Brain microvascular endothelial cell (primary cell): ENCODE measurements around the gene SYCE3.

Source experiments
- DNase-seq: peaks from one replicate; pipeline ENCODE4 v3.0.0-alpha.2; 2020
- H3K27ac ChIP-seq: fragments of 250-450 bp; sonication (Bioruptor Pico); 2 replicates; pipeline ENCODE4 v1.5.1; 2020; ENCODE audit warnings: mild to moderate bottlenecking, moderate library complexity
- H3K27me3 ChIP-seq: fragments of 250-450 bp; sonication (Bioruptor Pico); replicated peaks from 2 replicates; pipeline ENCODE4 v1.5.1; 2020; ENCODE audit warnings: mild to moderate bottlenecking
- H3K36me3 ChIP-seq: fragments of 250-450 bp; sonication (Bioruptor Pico); replicated peaks from 2 replicates; pipeline ENCODE4 v1.5.1; 2020; ENCODE audit warnings: mild to moderate bottlenecking
- H3K4me3 ChIP-seq: 2 replicates; pipeline ENCODE4 v1.5.1; 2011; ENCODE audit warnings: low read depth, mild to moderate bottlenecking, control low read depth, low read length, moderate library complexity
- in situ Hi-C: cut with HindIII; loops from 2 replicates; pipeline ENCODE4 v1.10.0; 2017; ENCODE audit warnings: low sequenced_read_pairs, low pct_ligation_motif_present
- TF ChIP-seq, protein P1 (sequence below): IDR thresholded peaks from 2 replicates; pipeline ENCODE4 v1.5.1; 2011; ENCODE audit warnings: low read depth, mild to moderate bottlenecking, moderate library complexity, low read length, control low read depth, inconsistent platforms; ENCODE audit errors: missing control alignments

The SYCE3 gene

DNA sequence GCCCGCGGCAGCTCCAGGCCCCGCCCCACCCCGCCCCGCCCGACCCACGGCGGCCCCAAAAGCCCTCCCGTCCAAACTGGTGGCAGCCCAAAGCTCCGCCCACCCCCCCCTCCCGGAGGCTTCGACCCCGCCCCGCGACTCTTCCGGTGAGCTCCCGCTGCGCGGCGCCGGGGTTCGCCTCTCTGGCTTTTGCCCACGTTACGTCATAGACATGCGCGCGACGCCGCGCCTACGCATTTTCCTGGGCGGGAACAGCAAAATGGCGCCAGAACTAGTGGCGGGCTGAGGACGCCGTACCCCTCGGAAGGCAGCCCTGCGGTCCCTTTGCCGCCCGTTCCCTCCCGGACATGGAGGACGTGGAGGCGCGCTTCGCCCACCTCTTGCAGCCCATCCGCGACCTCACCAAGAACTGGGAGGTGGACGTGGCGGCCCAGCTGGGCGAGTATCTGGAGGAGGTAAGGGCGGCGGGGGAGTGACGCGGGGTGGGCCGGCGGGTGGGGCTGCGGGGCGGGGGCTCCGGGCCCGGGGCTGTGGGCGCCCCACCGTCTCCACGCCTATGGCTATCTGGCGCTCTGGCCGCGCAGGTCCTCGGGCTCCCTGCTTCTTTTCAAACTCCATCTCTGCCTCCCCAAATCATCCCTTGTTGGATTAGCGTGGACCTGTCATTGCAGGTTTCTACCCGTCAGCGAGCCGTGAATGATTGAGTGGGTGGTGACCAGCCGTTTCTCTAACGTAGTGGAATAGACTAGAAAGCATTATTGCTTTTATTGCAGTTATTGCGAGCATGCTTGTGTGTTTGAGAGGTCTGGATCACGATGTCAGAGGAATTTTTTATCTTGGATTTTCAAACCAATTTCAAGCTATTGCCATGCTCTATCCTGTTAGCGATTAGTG lies 54.5 kb downstream of the SYCE3 start, which contains the start of gene NCAPH2:
NCAPH2 (plus strand) TSS at position 234 of the 894 bp plus-strand sequence; CDS start at position 348, 114 bp downstream.
- TF ChIP-seq, protein P1, sequence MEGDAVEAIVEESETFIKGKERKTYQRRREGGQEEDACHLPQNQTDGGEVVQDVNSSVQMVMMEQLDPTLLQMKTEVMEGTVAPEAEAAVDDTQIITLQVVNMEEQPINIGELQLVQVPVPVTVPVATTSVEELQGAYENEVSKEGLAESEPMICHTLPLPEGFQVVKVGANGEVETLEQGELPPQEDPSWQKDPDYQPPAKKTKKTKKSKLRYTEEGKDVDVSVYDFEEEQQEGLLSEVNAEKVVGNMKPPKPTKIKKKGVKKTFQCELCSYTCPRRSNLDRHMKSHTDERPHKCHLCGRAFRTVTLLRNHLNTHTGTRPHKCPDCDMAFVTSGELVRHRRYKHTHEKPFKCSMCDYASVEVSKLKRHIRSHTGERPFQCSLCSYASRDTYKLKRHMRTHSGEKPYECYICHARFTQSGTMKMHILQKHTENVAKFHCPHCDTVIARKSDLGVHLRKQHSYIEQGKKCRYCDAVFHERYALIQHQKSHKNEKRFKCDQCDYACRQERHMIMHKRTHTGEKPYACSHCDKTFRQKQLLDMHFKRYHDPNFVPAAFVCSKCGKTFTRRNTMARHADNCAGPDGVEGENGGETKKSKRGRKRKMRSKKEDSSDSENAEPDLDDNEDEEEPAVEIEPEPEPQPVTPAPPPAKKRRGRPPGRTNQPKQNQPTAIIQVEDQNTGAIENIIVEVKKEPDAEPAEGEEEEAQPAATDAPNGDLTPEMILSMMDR = no peak
- in situ Hi-C loops = no loop called here
- Histone ChIP-seq H3K4me3 (peak within 1 kb of the TSS; percentile 98), H3K27ac (peak within 1 kb of the TSS; percentile 63), H3K27me3 (no peaks in the 10 kb centered on the region), H3K36me3 (peaks cover 16% of the 10 kb centered on the region)
- peak; percentile 88 for DNase-seq

DNA sequence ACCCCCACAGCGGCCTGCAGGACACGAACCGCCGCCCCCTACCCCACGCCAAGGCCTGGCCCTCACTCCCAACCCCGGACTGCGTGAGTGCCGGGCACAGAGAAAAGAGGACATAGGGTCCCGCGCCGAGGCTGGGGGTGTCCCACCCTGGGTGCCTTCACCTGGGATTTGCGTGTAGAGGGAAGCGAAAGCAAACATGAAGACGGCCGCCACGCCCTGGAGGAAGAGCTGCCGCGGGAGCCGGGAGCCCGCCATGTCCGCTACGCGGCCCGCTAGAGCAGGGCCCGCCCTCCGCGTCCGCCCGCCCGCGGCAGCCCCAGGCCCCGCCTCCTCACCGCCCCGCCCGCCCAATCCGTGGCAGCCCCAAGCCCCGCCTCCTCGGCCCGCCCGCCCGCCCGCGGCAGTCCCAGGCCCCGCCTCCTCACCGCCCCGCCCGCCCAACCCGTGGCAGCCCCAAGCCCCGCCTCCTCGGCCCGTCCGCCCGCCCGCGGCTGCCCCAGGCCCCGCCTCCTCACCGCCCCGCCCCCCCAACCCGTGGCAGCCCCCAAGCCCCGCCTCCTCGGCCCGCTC lies 55.2 kb downstream of the SYCE3 start, which contains the start of gene LMF2:
LMF2 (minus strand) TSS at position 282 of the 570 bp plus-strand sequence; CDS start at position 255, 27 bp downstream.
- peaks cover 22% of the 10 kb centered on the region for H3K36me3 ChIP-seq
- DNase-seq = peak; percentile 69
- H3K27me3 ChIP-seq = no peaks in the 10 kb centered on the region
- TF ChIP-seq, protein P1 = no peak
- H3K4me3 ChIP-seq = peak within 1 kb of the TSS; percentile 98
- in situ Hi-C loops = no loop called here
- peak within 1 kb of the TSS; percentile 63 for H3K27ac ChIP-seq

DNA sequence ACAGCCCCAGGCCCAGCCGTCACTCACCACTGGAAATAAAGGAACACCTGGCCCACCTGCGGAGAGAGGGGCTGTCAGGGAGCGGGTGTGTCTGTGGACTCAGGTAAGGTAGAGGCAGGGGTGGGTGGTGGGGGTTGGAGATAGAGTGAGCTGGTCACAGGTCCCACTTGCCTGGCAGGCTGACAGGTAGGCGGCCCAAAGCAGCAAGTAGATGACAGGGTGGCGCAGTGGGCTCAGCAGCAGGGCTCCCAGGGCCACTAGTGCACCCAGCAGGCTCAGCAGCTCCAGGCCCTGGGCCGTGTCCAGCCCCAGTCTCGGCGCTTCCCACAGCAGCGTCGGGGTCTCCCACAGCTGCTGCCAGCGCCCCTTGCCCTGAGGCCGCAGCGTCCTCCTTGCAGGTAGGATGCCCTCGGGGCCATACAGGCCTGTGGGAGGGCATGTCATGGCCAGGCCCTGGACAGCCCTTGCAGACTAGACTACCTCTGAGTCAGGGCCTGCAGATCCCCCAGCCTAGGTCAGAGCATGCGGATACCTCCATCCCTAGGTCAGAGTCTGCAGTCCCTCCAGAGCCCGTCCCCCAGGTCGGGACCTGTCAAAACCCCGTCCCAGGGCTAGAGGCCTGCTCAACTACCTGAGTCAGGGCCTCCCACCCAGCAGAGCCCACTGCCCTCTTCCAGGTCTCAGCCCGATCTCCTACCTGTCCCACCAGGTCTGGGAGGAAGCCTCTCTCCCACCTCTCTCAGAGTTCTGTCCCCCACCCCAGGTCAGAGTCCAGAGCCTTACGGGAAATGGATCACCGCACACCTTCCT lies 55.9 kb downstream of the SYCE3 start:
- in situ Hi-C loops = no loop called here
- no peak for DNase-seq
- TF ChIP-seq, protein P1 = no peak
- H3K27ac ChIP-seq = peak overlapping the region; percentile 63
- peak overlapping the region; percentile 98 for H3K4me3 ChIP-seq
- peaks cover 25% of the 10 kb centered on the region for H3K36me3 ChIP-seq
- no peaks in the 10 kb centered on the region for H3K27me3 ChIP-seq

DNA sequence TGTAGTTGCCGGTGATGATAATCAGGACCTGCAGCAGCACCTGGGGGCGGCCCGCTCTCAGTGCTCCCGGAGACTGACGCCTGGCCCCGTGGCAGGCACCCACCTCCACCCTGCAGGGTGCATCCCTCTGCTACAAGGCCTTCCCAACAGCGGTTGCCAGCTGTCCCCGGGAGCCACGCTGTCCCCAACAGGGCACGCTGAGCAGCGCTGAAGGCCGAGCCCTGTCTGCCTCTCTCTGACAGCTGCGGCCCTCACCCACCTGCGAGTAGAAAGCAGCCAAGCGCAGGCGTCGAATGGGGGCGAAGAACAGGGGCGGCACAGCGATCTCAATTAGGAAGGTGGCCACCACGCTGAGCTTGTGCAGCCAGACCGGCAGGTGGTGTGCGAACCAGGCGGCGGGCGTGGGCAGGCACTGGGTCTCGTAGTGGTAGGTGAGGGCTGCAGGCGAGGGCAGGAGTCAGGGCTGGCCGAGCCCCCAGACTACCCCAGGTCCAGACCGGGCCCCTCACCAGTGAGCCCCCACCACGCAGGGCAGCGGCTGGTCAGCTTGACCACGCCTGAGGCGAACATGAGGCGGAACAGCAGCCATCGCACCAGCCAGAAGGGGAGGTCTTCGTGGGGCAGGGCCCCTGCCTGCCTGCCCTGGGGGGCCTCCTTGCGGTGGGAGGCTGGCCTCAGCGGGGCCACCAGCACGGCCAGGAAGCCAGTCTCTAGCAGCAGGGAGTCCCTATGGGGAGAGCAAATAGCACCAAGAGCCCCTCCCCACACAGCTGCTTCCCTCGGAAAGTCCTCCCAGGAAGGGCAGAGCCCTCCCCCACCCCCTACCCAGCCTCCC lies 56.7 kb downstream of the SYCE3 start:
- no peaks in the 10 kb centered on the region for H3K27me3 ChIP-seq
- TF ChIP-seq, protein P1 = no peak
- no peak overlapping the region for H3K27ac ChIP-seq
- peaks cover 25% of the 10 kb centered on the region for H3K36me3 ChIP-seq
- peak overlapping the region; percentile 98 for H3K4me3 ChIP-seq
- DNase-seq = no peak
- in situ Hi-C loops = no loop called here

DNA sequence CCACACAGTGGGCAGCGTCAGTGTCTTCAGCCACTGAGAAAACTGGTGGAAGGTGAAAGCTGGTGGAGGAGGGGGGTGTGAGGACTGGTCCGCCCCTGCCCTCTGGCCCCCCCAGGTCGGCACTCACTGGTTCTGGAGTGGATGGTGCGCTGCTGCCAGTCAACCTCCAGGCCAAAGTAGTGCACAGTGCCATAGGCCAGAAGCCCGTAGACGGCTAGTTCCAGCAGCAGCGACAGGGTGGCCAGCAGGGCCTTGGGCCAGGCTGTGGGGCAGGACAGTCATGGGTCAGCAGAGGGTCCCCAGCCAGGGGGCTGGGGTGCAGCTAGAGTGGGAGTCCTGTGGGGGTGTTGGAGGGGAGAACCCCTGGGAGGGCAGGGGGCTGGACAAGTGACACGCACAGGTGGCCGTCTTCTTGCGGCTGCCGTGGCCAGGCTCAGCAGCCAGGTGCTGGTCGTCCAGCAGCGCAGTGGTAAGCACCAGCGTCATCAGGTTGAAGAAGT lies 57.4 kb downstream of the SYCE3 start:
- no peak for DNase-seq
- no peak overlapping the region for H3K27ac ChIP-seq
- H3K27me3 ChIP-seq = no peaks in the 10 kb centered on the region
- TF ChIP-seq, protein P1 = no peak
- H3K36me3 ChIP-seq = peaks cover 25% of the 10 kb centered on the region
- in situ Hi-C loops = no loop called here
- H3K4me3 ChIP-seq = no peak overlapping the region
